ENCODE measurements around the gene MRPS18A.
"Not testable (repeated sequence)": the region's sequence is repeated elsewhere in the genome, so short reads cannot be mapped to it uniquely, and the experiment has no call there.

MRPS18A gene

GRCh38 chr6:43669050-43669921, 18.3 kb downstream of the MRPS18A start:
- DNase-seq, result no peak

- DNase-seq, result peak in 1 of 2 experiments; percentile 61
These were observed 19.2 kb downstream of the MRPS18A start for GRCh38 chr6:43668151-43669028.

GRCh38 chr6:43667245-43668150, 20.1 kb downstream of the MRPS18A start:
- DNase-seq, result peak; percentile 70 to 71

- no peak for DNase-seq
These were observed 21.2 kb downstream of the MRPS18A start for GRCh38 chr6:43666196-43666920.

GRCh38 chr6:43665376-43665775, 22.2 kb downstream of the MRPS18A start:
- no peak for DNase-seq

GRCh38 chr6:43662948-43663347, 24.6 kb downstream of the MRPS18A start:
- not testable (repeated sequence) for DNase-seq

GRCh38 chr6:43658161-43658560, 29.4 kb downstream of the MRPS18A start:
- no peak for DNase-seq

- DNase-seq, result no peak
These were observed 30.3 kb downstream of the MRPS18A start for GRCh38 chr6:43657221-43657802.

GRCh38 chr6:43652822-43653221, 34.8 kb downstream of the MRPS18A start:
- not testable (repeated sequence) for DNase-seq

- no peak for DNase-seq
These were observed 39.3 kb downstream of the MRPS18A start for GRCh38 chr6:43648248-43648647.

- peak in 1 of 2 experiments; percentile 4 for DNase-seq
These were observed 40.0 kb downstream of the MRPS18A start for GRCh38 chr6:43647613-43648012.

- no peak for DNase-seq
These were observed 42.0 kb downstream of the MRPS18A start for GRCh38 chr6:43645613-43645964.

GRCh38 chr6:43644940-43645612, 42.5 kb downstream of the MRPS18A start, which contains the start of gene RSPH9:
Gene RSPH9, plus strand, starts transcription at chr6:43645036. Its CDS starts 63 bp downstream, at chr6:43645099.
- no peak for DNase-seq

GRCh38 chr6:43639984-43640800, 47.4 kb downstream of the MRPS18A start:
- DNase-seq, result peak in 1 of 2 experiments; percentile 16

- DNase-seq, result no peak
These were observed 51.3 kb downstream of the MRPS18A start for GRCh38 chr6:43636308-43636659.

- peak; percentile 70 to 84 for DNase-seq
These were observed 51.9 kb downstream of the MRPS18A start, which contains the start of gene MAD2L1BP for GRCh38 chr6:43635387-43636307. Gene MAD2L1BP, plus strand, starts transcription at chr6:43635840. Its CDS starts 36 bp downstream, at chr6:43635876.

GRCh38 chr6:43634702-43635303, 52.8 kb downstream of the MRPS18A start:
- no peak for DNase-seq

- not testable (repeated sequence) for DNase-seq
These were observed 54.6 kb downstream of the MRPS18A start for GRCh38 chr6:43633002-43633401.
